ENCODE measurements around the gene SLC38A8.

DNA sequence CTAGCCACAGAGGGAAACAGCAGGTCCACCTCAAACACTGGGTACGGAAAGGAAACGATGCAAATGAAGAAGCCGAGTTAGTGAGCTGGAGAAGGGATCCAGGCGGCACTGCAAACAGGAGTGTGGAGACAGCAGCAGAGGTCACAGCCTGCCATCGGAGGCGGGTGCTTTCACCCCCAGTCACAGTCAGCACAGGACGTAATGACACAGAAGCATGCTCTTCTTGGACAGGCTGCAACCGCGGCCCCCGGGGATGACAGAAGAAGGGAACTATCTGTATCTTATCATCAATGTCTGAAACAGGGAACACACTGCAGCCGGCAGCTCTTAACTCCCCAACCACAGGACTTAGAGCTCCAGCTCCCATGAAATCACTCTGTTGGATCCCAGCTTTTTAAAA lies 16.1 kb upstream of the SLC38A8 start:
- TF ChIP-seq, protein P1, sequence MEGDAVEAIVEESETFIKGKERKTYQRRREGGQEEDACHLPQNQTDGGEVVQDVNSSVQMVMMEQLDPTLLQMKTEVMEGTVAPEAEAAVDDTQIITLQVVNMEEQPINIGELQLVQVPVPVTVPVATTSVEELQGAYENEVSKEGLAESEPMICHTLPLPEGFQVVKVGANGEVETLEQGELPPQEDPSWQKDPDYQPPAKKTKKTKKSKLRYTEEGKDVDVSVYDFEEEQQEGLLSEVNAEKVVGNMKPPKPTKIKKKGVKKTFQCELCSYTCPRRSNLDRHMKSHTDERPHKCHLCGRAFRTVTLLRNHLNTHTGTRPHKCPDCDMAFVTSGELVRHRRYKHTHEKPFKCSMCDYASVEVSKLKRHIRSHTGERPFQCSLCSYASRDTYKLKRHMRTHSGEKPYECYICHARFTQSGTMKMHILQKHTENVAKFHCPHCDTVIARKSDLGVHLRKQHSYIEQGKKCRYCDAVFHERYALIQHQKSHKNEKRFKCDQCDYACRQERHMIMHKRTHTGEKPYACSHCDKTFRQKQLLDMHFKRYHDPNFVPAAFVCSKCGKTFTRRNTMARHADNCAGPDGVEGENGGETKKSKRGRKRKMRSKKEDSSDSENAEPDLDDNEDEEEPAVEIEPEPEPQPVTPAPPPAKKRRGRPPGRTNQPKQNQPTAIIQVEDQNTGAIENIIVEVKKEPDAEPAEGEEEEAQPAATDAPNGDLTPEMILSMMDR (IDR thresholded peaks at IDR 0.05): no peak
- TF ChIP-seq EZH2 (IDR thresholded peaks at IDR 0.05; ENCODE audit: borderline replicate concordance, insufficient read depth, low read depth, low read length, poor library complexity, severe bottlenecking): no peak
